ENCODE measurements around the gene ESRRA.
A peak's percentile ranks its signal among the peaks of the same experiment; 100 is the strongest.

ESRRA gene

DNA sequence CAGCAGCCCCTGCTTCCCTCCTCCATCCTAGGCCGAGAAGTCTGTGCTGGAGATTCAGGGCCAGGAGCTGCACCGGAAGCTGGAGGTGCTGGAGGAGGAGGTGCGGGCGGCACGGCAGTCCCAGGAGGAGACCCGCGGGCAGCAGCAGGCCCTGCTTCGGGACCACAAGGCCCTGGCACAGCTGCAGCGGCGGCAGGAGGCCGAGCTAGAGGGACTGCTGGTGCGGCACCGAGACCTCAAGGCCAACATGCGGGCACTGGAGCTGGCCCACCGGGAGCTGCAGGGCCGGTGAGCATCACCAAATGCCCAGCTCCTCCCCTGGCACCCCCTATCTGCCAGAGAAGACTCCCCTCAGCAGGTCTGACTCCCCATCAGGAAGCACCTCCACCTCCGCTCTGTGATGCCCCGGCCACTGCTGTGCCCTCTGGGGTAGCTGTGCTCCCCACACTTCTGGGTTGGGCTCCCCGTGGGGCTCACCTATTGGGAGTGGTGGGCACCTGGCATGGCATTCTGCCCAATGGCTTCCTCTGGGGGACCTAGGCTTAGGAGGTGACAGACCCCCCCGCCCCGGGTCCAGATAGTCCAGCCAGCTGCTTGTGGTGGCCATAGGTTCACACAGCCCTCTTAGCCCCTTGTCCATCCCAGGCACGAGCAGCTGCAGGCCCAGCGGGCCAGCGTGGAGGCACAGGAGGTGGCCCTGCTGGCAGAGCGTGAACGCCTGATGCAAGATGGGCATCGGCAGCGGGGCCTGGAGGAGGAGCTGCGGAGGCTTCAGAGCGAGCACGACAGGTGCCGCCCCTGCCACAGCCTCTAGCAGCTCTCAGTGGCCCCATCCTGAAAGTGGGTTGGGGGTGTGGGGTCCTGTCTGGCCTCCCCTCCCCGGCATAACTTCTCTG, 47.0 kb downstream of the ESRRA start:
- no peak for DNase-seq (ENCODE audit: low read depth)

DNA sequence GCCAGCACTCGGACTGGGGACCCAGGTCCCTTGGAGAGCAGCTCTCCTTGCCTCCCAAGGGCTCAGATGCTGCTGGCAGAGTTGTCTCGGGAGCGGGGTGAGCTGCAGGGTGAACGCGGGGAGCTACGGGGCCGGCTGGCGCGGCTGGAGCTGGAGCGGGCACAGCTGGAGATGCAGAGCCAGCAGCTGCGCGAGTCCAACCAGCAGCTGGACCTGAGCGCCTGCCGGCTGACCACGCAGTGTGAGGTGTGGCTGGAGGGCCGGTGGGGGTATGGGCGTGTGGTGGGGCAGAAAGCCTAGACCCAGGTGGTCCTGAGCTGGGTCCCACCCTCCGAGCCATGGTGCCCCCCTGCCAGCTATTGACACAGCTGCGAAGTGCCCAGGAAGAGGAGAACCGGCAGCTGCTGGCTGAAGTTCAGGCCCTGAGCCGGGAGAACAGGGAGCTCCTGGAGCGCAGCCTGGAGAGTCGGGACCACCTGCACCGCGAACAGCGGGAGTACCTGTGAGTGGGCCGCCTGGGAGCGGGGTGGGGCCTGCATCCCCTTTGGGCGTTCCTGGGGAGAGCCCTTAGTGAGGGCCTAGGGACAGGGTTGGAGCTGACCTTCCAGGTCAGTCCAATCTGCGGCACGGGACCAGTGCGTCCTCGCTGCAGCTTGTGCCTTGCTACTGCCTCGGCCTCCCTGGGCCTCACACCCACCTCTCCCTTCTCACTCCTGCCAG, 47.8 kb downstream of the ESRRA start:
- DNase-seq (ENCODE audit: low read depth), result no peak

DNA sequence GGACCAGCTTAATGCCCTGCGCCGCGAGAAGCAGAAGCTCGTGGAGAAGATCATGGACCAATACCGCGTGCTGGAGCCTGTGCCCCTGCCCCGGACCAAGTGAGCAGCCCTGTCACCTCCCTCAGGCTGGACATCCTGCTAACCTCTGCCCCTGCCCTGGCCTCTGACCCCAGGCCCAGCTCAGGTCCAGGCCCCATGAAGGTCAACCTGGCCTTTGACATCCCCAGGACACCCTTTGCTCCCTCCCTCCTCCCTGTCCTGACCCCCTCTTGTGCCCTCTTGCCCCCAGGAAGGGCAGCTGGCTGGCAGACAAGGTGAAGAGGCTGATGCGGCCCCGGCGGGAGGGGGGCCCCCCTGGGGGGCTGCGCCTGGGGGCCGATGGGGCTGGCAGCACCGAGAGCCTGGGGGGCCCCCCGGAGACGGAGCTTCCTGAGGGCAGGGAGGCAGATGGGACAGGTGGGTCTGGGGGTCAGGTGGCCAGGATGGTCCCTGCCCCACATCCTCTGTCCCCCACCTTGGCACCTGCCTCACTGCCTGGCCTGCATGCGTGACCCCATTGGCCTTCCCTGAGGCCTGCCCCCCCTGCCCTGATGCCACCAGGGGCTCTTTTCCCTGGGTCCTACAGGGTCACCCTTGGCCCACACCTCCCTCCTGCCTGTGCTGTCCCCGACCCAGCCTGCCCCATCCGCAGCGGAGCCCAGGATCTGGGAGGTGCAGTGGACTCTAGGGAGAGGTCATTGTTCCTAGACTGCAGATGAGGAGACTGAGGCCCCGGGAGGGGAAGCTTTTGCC, 48.6 kb downstream of the ESRRA start:
- no peak for DNase-seq (ENCODE audit: low read depth)

DNA sequence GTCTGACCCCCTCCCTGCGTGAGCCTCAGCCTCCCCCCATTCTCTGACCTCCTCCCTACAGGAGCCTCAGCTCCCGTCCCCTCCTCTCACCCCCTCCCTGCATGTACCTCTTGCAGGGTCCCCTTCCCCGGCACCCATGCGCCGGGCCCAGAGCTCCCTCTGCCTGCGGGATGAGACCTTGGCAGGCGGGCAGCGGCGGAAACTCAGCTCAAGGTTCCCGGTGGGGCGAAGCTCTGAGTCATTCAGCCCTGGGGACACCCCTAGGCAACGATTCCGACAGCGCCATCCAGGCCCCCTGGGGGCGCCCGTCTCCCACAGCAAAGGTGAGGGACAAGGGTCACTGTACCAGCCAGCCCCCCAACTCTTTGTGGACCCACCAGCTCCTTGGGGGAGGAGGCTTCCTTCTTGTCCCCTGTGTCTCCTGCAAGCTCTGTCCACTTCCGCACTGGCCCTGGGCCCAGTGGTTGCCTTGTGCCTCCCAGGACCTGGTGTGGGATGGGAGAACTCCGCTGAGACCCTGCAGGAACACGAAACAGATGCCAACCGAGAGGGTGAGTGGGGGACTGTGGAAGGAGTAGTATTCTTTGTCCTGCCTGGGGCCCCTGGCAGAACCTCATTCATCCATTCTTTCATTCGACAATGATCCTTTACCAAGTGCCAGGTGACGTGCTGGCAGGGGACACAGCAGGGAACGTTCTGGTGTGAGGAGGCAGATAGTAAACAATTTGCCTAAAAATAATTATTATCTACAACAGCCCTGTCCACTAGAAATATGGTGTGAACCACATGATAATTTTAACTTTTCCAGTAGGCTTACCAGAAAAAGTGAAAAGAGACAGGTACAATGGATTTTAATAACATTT, 50.0 kb downstream of the ESRRA start:
- peak; percentile 58 for DNase-seq (ENCODE audit: low read depth)

DNA sequence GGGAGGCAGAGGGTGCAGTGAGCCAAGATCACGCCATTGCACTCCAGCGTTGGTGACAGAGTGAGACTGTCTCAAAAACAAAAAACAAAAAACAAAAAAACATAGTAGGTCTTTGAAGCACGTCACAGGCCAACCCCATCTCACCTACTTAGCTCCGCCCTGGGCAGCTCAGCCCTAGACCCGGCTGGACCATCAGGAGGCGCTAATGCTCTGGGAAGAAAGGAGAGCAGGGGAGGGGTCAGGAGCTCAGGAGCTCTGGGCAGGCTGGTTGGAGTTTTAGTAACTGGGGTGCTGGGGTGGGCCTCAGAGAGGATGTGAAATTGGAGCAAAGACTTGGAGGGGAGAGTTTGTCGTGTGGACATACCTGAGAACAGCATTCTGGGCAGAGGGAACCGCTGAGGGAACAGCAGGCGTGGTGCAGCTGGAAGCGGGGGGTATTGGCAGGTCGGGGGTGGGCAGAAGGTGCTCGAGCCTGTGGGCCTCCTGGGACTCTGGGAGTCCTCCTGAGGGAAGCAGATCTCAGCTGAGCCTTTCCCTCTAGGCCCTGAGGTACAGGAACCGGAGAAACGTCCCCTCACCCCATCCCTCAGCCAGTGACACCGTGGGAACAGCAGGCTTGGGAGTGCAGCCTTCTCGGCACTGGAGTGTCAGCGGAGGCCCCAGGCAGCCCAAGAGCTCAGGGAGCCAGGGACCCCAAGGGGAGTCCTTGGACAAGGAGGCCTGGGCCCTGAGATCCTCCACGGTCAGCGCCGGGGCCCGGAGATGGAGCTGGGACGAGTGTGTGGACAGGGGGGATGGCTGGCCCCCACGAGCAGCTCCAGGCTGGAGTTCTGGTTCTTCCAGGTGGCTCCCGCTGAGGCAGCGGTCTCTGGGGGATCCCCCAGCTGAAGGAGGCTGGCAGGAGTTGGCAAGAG, 51.4 kb downstream of the ESRRA start:
- peak; percentile 22 for DNase-seq (ENCODE audit: low read depth)

DNA sequence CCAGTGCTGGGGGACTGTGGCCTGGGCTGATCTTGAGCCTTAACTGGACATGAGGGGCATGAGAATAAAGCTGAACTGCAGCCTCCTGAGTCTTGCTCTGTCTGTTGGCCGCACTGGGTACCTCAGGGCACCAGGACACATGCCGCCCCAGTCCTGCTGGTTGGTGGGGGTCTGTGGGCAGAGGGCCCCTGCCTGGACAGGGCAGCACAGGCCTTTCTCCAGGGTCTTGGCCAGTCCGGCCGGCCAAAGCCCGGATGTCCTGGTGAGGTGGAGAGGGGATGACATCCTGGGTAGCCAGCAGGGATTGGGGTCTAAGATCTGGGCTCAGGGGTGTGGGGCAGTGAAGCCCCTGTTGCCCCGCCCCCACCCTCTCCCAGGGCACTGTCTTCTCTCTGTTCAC, 52.1 kb downstream of the ESRRA start:
- DNase-seq (ENCODE audit: low read depth), result no peak

DNA sequence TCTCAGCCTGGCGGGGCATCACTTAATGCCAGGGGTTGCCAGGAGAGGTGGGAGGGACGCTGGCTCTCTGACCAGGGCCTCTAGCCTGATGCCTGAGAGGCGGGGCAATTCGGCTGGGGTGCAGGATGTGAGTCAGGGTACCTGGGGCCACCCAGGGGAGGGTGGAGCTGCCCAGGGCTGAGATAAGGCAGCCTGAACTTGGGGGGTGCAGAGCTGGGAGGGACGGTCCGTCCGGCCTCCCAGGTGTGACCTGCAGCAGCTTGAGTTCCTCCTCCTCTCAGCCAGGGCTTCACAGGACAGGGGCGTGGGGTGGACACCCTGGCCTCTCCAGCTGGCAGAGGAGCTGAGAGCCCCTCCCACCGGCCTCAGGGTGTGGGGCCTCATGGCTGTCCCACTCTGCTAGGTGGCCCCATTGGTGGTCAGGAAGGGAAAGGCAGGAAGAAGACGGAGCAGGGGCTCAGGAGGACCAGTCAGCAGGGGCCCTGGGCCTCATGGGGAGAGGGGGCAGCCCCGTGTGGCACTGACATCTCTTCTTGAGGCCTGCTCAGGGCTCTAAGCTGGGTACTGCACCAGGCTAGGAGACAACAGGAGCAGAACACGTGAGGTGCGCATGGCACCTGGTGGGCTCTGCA, 52.7 kb downstream of the ESRRA start:
- no peak for DNase-seq (ENCODE audit: low read depth)

DNA sequence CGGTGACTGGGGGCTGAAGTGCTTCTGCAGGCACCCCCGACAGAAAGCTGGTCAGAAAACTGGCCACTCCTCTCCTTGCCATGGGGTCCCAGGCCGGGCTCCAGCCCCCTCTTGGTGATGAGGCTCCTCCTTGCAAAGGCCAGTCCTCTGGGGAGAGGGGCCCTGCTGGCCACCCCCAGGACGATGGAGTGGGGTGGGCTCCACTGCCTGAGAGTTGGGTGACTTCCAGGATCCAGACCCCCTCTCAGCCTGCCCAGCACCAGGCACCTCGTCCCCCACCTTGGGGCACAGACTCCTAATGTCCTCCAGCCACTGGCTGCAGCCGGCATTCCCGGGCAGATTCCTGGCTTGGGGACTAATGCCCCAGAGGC, 53.2 kb downstream of the ESRRA start:
- no peak for DNase-seq (ENCODE audit: low read depth)

DNA sequence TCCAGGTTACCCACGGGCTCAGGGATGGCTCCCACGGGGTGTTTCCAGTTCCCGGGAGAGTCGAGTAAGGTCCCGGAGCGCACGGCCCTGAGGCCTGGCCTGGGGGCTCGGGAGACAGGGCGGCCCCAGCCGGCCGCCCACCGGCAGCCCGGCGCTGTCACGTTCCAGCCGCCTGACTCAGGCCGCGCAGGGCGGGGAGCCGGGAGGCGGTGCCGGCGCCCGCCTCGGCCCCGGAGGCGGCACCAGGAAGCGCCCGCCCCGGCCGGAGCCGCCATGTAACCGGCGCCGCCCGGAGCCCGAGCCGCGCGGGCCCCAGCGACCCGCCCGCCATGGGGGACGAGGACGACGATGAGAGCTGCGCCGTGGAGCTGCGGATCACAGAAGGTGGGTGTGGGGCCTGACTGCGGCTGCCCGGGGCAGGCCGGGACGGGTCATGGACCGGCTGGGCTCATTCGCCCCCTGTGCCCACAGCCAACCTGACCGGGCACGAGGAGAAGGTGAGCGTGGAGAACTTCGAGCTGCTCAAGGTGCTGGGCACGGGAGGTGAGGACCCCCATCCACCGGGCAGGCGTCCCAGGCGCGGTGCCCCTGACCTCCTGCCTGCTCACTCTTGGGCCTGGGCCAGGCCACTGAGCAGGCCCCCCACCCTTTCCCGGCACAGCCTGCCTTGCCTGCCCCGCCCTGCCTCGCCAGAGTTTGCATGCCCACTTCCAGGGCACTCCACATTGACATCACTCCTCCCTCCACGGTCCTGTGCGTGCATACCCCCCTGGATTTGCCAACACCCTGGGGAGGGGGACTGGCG, 53.8 kb downstream of the ESRRA start, which contains the start of gene RPS6KA4:
Gene RPS6KA4, plus strand, starts transcription at position 256 of the 805 bp plus-strand sequence. Its CDS starts 74 bp downstream, at position 330.
- DNase-seq (ENCODE audit: low read depth), result no peak

DNA sequence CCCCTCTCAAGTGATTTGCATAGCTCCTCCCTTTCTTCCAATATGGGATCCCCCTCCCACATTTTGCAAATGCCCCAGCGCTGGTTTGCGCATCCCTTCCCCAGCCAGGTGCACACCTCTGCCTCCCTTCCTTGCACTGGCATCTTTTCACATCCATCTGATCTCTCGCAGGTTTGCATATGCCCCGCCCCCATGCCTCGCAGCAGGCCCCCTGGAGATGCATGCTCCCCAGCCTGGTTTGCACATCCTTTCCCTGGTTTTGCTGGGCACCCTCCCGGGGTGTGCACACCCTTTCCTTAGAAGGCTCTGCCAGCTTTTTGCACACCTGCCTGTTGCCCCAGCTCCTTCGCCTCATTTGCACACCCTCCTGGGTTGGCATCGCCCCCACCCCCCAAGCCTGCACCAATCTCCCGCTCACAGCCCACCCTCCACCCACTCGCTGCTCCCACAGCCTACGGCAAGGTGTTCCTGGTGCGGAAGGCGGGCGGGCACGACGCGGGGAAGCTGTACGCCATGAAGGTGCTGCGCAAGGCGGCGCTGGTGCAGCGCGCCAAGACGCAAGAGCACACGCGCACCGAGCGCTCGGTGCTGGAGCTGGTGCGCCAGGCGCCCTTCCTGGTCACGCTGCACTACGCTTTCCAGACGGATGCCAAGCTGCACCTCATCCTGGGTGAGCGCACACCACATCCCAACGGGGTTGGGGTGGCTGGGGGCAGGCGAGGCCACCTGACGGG, 54.6 kb downstream of the ESRRA start:
- no peak for DNase-seq (ENCODE audit: low read depth)

DNA sequence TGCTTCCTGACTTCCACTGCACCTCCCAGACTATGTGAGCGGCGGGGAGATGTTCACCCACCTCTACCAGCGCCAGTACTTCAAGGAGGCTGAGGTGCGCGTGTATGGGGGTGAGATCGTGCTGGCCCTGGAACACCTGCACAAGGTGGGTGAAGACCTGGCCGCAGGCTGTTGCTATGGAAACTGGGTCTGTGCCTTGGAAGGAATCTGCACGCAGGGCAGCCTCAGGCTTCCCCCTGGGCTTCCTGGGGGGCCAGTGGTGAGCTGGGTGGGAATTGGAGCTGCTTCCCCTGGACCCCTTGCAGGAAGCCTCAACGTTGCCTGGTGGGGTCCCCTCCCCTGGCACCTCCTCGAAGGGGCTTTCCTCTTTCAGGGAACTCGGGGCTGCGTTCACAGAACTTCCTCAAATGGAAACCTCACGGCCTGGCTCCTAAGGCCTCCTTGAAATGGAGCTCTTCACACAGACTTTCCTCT, 55.2 kb downstream of the ESRRA start:
- DNase-seq (ENCODE audit: low read depth), result no peak

DNA sequence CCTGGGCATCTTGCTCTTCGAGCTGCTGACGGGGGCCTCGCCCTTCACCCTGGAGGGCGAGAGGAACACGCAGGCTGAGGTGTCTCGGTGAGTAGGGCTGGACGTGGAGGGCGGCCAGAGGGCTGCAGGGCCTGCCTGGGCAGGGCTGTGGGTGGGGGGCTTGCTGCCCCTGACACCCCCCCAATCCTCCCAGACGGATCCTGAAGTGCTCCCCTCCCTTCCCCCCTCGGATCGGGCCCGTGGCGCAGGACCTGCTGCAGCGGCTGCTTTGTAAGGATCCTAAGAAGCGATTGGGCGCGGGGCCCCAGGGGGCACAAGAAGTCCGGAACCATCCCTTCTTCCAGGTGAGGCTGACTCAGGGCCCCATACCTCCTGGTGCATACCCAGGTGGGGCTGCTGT, 56.3 kb downstream of the ESRRA start:
- DNase-seq (ENCODE audit: low read depth), result no peak

DNA sequence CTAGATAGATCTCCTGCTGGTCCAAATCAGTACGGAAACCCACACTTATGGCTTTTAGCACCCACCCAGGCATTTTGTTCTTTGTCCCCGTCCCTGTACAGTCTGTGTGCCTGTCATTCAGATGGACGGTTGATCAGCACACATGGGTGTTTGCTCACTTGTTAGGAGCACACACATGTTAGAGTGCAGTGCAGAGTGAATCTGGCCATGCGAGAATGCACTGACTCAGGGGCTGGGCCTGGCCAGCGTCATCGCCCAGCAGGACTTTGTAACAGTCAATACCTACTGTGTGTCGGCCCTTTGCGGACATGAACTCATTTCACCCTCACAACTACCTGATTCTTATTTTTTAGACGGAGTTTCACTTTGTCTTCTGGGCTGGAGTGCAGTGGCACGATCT, 57.0 kb downstream of the ESRRA start:
- DNase-seq (ENCODE audit: low read depth), result no peak

DNA sequence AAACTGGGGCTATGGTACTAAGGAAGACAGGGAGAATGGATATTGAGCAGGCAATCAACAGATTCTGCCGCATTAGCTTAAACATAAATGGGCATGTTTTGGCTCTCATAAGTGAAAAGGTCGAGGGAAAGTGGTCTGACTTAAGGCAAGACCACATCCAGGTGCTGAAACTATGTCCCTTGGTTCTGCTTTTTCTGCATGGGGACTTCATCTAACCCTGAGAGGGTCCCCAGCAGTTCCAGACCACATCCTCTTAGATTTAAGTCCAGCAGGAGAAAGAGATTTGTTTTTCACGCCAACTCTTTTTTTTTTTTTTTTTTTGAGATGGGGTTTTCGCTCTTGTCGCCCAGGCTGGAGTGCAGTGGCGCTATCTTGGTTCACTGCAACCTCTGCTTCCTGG, 59.1 kb downstream of the ESRRA start:
- DNase-seq (ENCODE audit: low read depth), result no peak

DNA sequence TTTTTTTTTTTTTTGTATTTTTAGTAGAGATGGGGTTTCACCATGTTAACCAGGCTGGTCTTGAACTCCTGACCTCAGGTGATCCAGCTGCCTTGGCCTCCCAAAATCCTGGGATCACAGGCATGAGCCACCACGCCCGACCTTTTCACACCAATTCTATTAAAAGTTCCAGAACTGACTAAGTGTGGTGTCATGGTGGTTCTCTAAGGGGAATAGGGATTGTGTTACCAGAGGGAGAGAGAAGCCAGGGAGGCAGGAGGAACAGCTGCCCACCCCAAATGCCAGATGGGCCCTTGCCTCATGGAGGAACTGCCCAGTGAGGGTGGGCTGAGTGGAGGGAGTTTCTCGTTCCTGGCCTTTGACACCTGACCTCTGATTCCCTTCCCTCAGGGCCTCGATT, 59.6 kb downstream of the ESRRA start:
- DNase-seq (ENCODE audit: low read depth), result no peak
